ENCODE data around the gene GUCY2C. TPM values are rescaled to one million over a fixed set of nuclear protein-coding genes. Genes with fewer than 3 reads are reported as not detected.

GUCY2C gene
- total RNA-seq, 4 donors from 2014 or later: 0.11 to 0.47 TPM; not detected in 2

DNA sequence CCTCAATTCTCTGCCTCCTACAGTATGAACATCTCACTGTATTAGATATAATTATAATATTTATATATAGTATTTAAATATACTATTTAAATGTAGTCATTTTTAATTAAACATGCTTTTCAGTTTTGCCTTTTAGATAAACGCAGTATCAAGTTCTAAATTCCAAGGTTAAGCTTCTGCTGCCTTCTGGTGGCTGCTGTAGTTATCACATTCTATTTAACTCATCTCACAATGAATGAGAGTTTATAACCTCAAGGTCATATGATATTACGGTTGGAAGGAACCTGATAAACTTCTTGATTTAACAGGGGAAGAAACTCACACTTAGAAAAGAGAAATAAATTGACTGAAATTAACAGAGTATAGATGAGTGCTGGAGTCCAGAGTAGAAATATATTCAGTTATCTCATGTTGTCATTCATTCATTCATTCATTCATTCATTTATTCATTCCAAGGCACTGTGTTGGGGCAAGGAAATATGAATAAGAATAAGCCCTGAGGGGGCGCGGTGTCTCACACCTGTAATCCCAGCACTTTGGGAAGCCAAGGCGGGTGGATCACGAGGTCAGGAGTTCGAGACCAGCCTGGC, 31.9 kb downstream of the GUCY2C start:
- no peaks in the 10 kb centered on the region for H3K9me3 ChIP-seq
- DNase-seq (ENCODE audit: low spot score in 2 of 2): no peak
- TF ChIP-seq POLR2AphosphoS5 (IDR thresholded peaks at IDR 0.05): no peak
- TF ChIP-seq, protein P1, sequence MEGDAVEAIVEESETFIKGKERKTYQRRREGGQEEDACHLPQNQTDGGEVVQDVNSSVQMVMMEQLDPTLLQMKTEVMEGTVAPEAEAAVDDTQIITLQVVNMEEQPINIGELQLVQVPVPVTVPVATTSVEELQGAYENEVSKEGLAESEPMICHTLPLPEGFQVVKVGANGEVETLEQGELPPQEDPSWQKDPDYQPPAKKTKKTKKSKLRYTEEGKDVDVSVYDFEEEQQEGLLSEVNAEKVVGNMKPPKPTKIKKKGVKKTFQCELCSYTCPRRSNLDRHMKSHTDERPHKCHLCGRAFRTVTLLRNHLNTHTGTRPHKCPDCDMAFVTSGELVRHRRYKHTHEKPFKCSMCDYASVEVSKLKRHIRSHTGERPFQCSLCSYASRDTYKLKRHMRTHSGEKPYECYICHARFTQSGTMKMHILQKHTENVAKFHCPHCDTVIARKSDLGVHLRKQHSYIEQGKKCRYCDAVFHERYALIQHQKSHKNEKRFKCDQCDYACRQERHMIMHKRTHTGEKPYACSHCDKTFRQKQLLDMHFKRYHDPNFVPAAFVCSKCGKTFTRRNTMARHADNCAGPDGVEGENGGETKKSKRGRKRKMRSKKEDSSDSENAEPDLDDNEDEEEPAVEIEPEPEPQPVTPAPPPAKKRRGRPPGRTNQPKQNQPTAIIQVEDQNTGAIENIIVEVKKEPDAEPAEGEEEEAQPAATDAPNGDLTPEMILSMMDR (IDR thresholded peaks at IDR 0.05): peak; percentile 53 to 77
- H3K27me3 ChIP-seq: no peaks in the 10 kb centered on the region
- H3K4me3 ChIP-seq: no peak overlapping the region
- H3K4me1 ChIP-seq: peaks cover 5% of the 10 kb centered on the region
- no peaks in the 10 kb centered on the region for H3K36me3 ChIP-seq
- WGBS: 66% methylated on average over 7 of the region's 7 CpGs
- H3K27ac ChIP-seq: no peak overlapping the region

DNA sequence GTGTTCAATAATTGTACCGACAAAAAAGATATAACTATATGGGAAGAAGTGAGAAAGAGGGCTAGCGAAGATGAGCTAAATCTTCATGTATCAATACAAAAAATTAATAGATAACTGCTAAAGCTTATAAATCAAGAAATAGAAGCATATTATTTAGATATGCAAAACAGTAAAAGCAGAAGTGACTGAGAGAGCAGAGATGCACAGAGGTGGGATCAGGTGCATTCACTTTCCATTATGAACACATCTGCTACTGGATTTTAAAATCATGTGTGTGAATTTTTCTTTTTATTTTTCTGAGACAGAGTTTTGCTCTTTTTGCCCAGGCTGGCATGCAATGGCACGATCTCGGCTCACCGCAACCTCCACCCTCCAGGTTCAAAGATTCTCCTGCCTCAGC, 33.4 kb downstream of the GUCY2C start:
- 95% methylated on average over 5 of the region's 5 CpGs for WGBS
- no peaks in the 10 kb centered on the region for H3K36me3 ChIP-seq

GRCh38 chr12:14656846-14657245, 39.6 kb downstream of the GUCY2C start:
- 92% methylated on average over 9 of the region's 9 CpGs for WGBS
- TF ChIP-seq, protein P1 (IDR thresholded peaks at IDR 0.05): no peak
- TF ChIP-seq POLR2AphosphoS5 (IDR thresholded peaks at IDR 0.05): no peak
- no peak overlapping the region for H3K4me3 ChIP-seq
- no peaks in the 10 kb centered on the region for H3K4me1 ChIP-seq
- no peaks in the 10 kb centered on the region for H3K36me3 ChIP-seq
- no peaks in the 10 kb centered on the region for H3K9me3 ChIP-seq
- DNase-seq (ENCODE audit: low spot score in 2 of 2): no peak
- no peaks in the 10 kb centered on the region for H3K27me3 ChIP-seq
- H3K27ac ChIP-seq: no peak overlapping the region

More for the DNA sequence above, 33.4 kb downstream of the GUCY2C start:
- DNase-seq (ENCODE audit: low spot score in 2 of 2): no peak
- Histone ChIP-seq H3K27ac (no peak overlapping the region), H3K9me3 (no peaks in the 10 kb centered on the region), H3K4me1 (peaks cover 5% of the 10 kb centered on the region), H3K4me3 (no peak overlapping the region), H3K27me3 (no peaks in the 10 kb centered on the region)
- TF ChIP-seq EP300 (IDR thresholded peaks at IDR 0.05) (no peak), POLR2A (IDR thresholded peaks at IDR 0.05) (no peak), POLR2AphosphoS5 (IDR thresholded peaks at IDR 0.05) (no peak)
- TF ChIP-seq, protein P1 (IDR thresholded peaks at IDR 0.05): no peak

DNA sequence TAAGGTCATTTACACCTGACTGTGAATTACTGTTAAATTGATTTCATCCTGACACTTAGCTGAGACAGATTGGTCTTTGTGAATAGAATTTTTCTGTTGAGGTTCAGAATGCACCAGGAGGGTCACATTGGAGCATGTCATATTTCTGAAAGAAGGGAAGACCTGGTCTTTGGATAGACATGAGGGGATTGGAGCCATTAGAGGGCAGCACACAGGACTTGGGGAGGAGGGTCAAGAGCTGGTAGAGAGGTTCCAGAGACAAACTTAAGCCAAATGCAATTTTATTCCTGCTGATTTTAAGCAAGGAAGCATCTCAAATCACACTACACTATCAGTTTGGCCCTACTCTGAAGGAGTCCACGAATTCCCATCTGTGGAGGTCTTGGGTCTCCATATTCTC, 41.1 kb downstream of the GUCY2C start:
- TF ChIP-seq, protein P1 (IDR thresholded peaks at IDR 0.05): no peak
- TF ChIP-seq EP300 (IDR thresholded peaks at IDR 0.05) (no peak), POLR2AphosphoS5 (IDR thresholded peaks at IDR 0.05) (no peak), POLR2A (IDR thresholded peaks at IDR 0.05) (no peak)
- WGBS: 96% methylated on average over 1 of the region's 1 CpG
- no peak for DNase-seq (ENCODE audit: low spot score in 2 of 2)
- Histone ChIP-seq H3K9me3 (no peaks in the 10 kb centered on the region), H3K4me1 (no peaks in the 10 kb centered on the region), H3K27me3 (no peaks in the 10 kb centered on the region), H3K4me3 (no peak overlapping the region), H3K27ac (no peak overlapping the region), H3K36me3 (no peaks in the 10 kb centered on the region)

GRCh38 chr12:14654842-14655241, 41.6 kb downstream of the GUCY2C start:
- no peaks in the 10 kb centered on the region for H3K27me3 ChIP-seq
- no peaks in the 10 kb centered on the region for H3K4me1 ChIP-seq
- H3K9me3 ChIP-seq: no peaks in the 10 kb centered on the region
- TF ChIP-seq EP300 (IDR thresholded peaks at IDR 0.05) (no peak), POLR2AphosphoS5 (IDR thresholded peaks at IDR 0.05) (no peak), POLR2A (IDR thresholded peaks at IDR 0.05) (no peak)
- TF ChIP-seq, protein P1 (IDR thresholded peaks at IDR 0.05): no peak
- H3K4me3 ChIP-seq: no peak overlapping the region
- DNase-seq (ENCODE audit: low spot score in 2 of 2): no peak
- no peaks in the 10 kb centered on the region for H3K36me3 ChIP-seq
- no peak overlapping the region for H3K27ac ChIP-seq

Data from suprapubic skin (tissue), 4 donors.